ENCODE results near the gene PPDPF. TPM values are rescaled to one million over a fixed set of nuclear protein-coding genes. Genes with fewer than 3 reads are reported as not detected.

The PPDPF gene
- total and polyA plus RNA-seq, 2 donors (not counting 1 experiment from before 2014, with no cell fraction given) = 93.5 to 162 TPM

GRCh38 chr20:63536997-63537524, 16.5 kb downstream of the PPDPF start, which contains the start of gene PTK6:
TSS of gene PTK6 (minus strand) at chr20:63537376. CDS start at chr20:63537314, 62 bp downstream.
- intact Hi-C loops (cut with micrococcal nuclease) = loop anchor here (1.0 to 5.0 kb wide), 4 partner anchors 17 to 420 kb away; partner anchors contain the start of genes ARFRP1, LIME1, PPDPF and SLC2A4RG
- no peaks in the 10 kb centered on the region for H3K79me2 ChIP-seq (ENCODE audit: control insufficient read depth, insufficient read depth, low read length)
- peaks cover 30% of the 10 kb centered on the region for H3K4me1 Mint-ChIP-seq
- DNase-seq (no peak), ATAC-seq (ENCODE audit: low read depth) (no peak)
- H2AFZ ChIP-seq (ENCODE audit: insufficient read depth, low read depth, low read length, poor library complexity, severe bottlenecking) = peak within 1 kb of the TSS; percentile 71
- peak within 1 kb of the TSS; percentile 92 for H3K4me2 ChIP-seq (replicated peaks; ENCODE audit: low read depth, low read length, poor library complexity, severe bottlenecking)
- peak within 1 kb of the TSS in 4 of 5 experiments; percentile 55 to 67 (median 58) for H3K4me3 ChIP-seq (ENCODE audit: control extremely low read depth in 1 of 5, extremely low read depth in 1 of 5, insufficient read depth in 1 of 5, low read depth in 2 of 5, low read length in 4 of 5)
- peak within 1 kb of the TSS; percentile 83 to 86 for H3K27ac ChIP-seq (ENCODE audit: low read length in 2 of 2)
- no peaks in the 10 kb centered on the region for H4K20me1 ChIP-seq (ENCODE audit: control insufficient read depth, insufficient read depth, low read length, poor library complexity, severe bottlenecking)
- ChIA-PET POLR2A (interaction anchor here (0.6 to 2.7 kb wide), 14 partner anchors 12 to 444 kb away, joined by 4 to 42 read pairs (median 6); partner anchors contain the start of genes FNDC11, PPDPF, PRPF6 and RTEL1), CTCF (interaction anchor here (0.6 to 4.7 kb wide), 34 partner anchors 9 to 456 kb away, joined by 3 to 30 read pairs (median 8); partner anchors contain the start of genes ARFRP1, FNDC11, HELZ2 and LIME1)
- peaks cover 26 to 39% of the 10 kb centered on the region in 2 donors for H3K4me1 ChIP-seq (ENCODE audit: control insufficient read depth in 2 of 2, insufficient read depth in 2 of 2, low read length in 2 of 2)
- no peaks in the 10 kb centered on the region for H3K27me3 ChIP-seq (replicated peaks in 1 of 4; ENCODE audit: control extremely low read depth in 1 of 4, control insufficient read depth in 3 of 4, insufficient read depth in 4 of 4, low read length in 3 of 4)
- no peak for TF ChIP-seq CTCF (IDR thresholded peaks at IDR 0.05)
- TF ChIP-seq EZH2 (IDR thresholded peaks at IDR 0.05; ENCODE audit: borderline replicate concordance, insufficient read depth, low read depth, low read length, poor library complexity, severe bottlenecking) = no peak
- H3K4me3 Mint-ChIP-seq = peak within 1 kb of the TSS; percentile 86
- peak within 1 kb of the TSS; percentile 60 for H3K9ac ChIP-seq (ENCODE audit: low read length)
- no peaks in the 10 kb centered on the region for H3K27me3 Mint-ChIP-seq
- H3K9me3 ChIP-seq (ENCODE audit: control extremely low read depth in 1 of 3, control insufficient read depth in 2 of 3, insufficient read depth in 1 of 3, low read length in 2 of 3) = peaks cover 0 to 3% (median 0%) of the 10 kb centered on the region in 3 donors
- H3K36me3 ChIP-seq (replicated peaks in 1 of 2; ENCODE audit: control extremely low read depth in 1 of 2, control insufficient read depth in 1 of 2, extremely low read depth in 1 of 2, insufficient read depth in 2 of 2, low read length in 1 of 2) = no peaks in the 10 kb centered on the region
- H3K9me3 Mint-ChIP-seq (ENCODE audit: insufficient read depth) = no peaks in the 10 kb centered on the region
- WGBS (ENCODE audit: insufficient coverage) = 67% methylated on average over 29 of the region's 29 CpGs
- H3K27ac Mint-ChIP-seq = peak within 1 kb of the TSS; percentile 92

All from B cell (primary cell).